GM13976 (cell line): Measurements from ENCODE around the gene GPR161.
A peak's percentile ranks its signal among the peaks of the same experiment; 100 is the strongest.

Experiments
- DNase-seq: peaks from one replicate; pipeline ENCODE4 v3.0.0; 2012; ENCODE audit warnings: low spot score
- in situ Hi-C: fragments of 300-500 bp; cut with MboI; formaldehyde crosslinking; loops from one replicate; pipeline ENCODE4 v1.12.0; 2022; ENCODE audit warnings: low sequenced_read_pairs, mixed read lengths, inconsistent platforms; ENCODE audit not compliant: unreplicated experiment
- TF ChIP-seq, protein P1 (sequence below): IDR thresholded peaks from 2 replicates; pipeline ENCODE4 v1.5.1; 2012; ENCODE audit warnings: borderline replicate concordance, mild to moderate bottlenecking; ENCODE audit not compliant: insufficient read depth; ENCODE audit errors: extremely low read depth, missing control alignments, control extremely low read depth

The GPR161 gene

DNA sequence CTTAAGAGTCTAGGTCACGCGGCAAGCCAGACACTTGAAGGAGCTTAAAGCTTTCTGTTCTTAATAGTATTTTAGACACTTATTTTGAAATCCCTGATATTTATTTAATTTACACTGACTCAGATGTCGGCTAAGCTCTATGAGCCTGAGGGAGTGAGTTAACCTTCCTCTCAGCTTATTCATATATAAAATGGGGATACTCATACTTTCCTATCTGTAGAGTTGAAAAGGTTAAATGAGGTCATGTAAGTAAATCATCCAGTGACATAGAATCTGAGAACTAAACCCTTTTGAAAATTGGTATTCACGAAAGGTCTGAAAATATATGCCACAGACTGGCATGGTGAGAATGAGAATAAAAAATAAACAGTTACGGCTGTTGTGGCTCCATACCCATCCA is 1.4 kb upstream of the GPR161 start:
- DNase-seq = no peak
- TF ChIP-seq, protein P1, sequence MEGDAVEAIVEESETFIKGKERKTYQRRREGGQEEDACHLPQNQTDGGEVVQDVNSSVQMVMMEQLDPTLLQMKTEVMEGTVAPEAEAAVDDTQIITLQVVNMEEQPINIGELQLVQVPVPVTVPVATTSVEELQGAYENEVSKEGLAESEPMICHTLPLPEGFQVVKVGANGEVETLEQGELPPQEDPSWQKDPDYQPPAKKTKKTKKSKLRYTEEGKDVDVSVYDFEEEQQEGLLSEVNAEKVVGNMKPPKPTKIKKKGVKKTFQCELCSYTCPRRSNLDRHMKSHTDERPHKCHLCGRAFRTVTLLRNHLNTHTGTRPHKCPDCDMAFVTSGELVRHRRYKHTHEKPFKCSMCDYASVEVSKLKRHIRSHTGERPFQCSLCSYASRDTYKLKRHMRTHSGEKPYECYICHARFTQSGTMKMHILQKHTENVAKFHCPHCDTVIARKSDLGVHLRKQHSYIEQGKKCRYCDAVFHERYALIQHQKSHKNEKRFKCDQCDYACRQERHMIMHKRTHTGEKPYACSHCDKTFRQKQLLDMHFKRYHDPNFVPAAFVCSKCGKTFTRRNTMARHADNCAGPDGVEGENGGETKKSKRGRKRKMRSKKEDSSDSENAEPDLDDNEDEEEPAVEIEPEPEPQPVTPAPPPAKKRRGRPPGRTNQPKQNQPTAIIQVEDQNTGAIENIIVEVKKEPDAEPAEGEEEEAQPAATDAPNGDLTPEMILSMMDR = no peak
- in situ Hi-C loops = no loop called here

GRCh38 chr1:168137515-168137821 is 738 bp upstream of the GPR161 start:
- TF ChIP-seq, protein P1 = no peak
- in situ Hi-C loops = no loop called here
- DNase-seq = no peak

- TF ChIP-seq, protein P1 = no peak
- DNase-seq = peak; percentile 38
- in situ Hi-C loops = no loop called here
These were observed 615 bp downstream of the GPR161 start for GRCh38 chr1:168135921-168136708.

- no peak for DNase-seq
- TF ChIP-seq, protein P1 = no peak
- in situ Hi-C loops = no loop called here
These were observed 1.4 kb downstream of the GPR161 start for GRCh38 chr1:168135116-168135920.

- in situ Hi-C loops = no loop called here
- TF ChIP-seq, protein P1 = no peak
- no peak for DNase-seq
These were observed 2.1 kb downstream of the GPR161 start for GRCh38 chr1:168134642-168135041.

DNA sequence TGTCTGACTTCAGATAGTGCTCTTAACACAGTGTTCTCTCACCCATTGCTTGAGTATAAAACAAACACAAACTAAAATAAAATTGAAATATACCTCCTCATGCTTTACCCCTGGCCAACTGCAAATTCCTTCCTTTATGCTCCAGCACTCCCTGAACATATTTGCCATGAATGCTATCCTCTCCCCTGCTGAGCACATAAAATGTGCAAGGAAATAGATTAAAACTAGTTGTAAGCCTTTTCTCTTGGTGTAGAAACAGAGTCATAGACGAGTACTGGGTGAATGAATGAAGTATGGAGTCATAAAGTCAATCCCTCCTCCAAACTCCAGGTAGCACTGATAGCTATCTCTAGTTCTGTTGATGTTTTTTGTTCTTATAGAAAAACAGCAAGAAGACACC is 2.6 kb downstream of the GPR161 start:
- no peak for DNase-seq
- TF ChIP-seq, protein P1 = no peak
- in situ Hi-C loops = no loop called here

- TF ChIP-seq, protein P1 = no peak
- DNase-seq = no peak
- in situ Hi-C loops = no loop called here
These were observed 6.8 kb downstream of the GPR161 start for GRCh38 chr1:168129933-168130332.
